Activated CD4-positive, alpha-beta T cell treated with anti-CD3 and anti-CD28 coated beads, Interleukin-2, amount 50 U/mL, for 4 hours (primary cell): ENCODE results near the gene PLP2.
A peak's percentile ranks its signal among the peaks of the same experiment; 100 is the strongest.
"Not testable (repeated sequence)": the region's sequence is repeated elsewhere in the genome, so short reads cannot be mapped to it uniquely, and the experiment has no call there.

Source experiments
- DNase-seq, 2 experiments: peaks; one replicate each; pipeline ENCODE4 v3.0.0-alpha.2; 2020

Gene PLP2, protein sequence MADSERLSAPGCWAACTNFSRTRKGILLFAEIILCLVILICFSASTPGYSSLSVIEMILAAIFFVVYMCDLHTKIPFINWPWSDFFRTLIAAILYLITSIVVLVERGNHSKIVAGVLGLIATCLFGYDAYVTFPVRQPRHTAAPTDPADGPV

GRCh38 chrX:49171752-49172279 is at the start of gene PLP2:
PLP2 (plus strand) TSS chrX:49171898; CDS start chrX:49172001, 103 bp downstream.
- peak; percentile 66 to 70 for DNase-seq

DNA sequence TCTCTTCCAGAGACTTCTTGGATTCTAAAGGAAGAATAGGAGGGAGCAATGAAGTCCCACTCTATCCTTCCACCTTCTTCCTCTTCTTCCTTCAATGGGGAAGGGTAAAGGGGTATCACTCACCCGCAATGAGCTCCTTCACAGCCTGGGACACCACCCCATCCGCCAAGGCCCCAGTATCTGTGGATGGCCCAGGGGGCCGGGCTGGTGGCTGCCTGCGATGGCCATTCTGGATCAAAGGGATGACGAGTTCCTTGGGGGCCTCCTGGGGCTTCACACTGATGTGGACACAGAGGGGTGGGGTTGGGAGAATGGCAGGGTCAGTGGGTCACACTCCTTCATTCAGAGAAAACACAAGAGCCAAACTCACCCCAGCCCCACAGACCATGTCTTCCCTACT is 49.2 kb upstream of the PLP2 start:
- no peak for DNase-seq

- not testable (repeated sequence) for DNase-seq
Observed at GRCh38 chrX:49127742-49128258, 43.9 kb upstream of the PLP2 start.

- no peak for DNase-seq
Observed at GRCh38 chrX:49129427-49129826, 42.3 kb upstream of the PLP2 start.

- not testable (repeated sequence) for DNase-seq
Observed at GRCh38 chrX:49132275-49132674, 39.4 kb upstream of the PLP2 start.

GRCh38 chrX:49133759-49134158 is 37.9 kb upstream of the PLP2 start:
- DNase-seq: no peak

- DNase-seq: no peak
Observed at GRCh38 chrX:49137492-49137891, 34.2 kb upstream of the PLP2 start.

DNA sequence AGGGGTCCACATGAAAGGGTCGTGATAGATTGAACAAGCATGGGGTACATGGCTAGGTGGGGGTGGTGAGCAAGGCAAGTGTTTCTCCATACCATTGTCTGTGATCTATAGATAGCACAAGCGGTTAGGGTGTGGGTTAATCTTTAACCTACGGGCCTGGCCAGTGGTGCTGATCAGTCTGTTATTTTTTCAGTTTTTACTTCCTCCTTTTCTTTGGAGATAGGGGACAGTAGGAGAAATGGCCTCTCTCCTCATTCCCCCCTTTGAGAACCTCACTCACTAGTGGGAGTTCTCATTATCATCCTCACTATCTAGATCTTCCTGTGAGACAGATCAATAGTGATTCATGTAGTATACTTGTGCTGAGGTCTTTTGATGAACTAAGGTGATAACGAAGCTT is 32.0 kb upstream of the PLP2 start:
- DNase-seq: no peak

GRCh38 chrX:49142264-49142663 is 29.4 kb upstream of the PLP2 start:
- not testable (repeated sequence) for DNase-seq

DNA sequence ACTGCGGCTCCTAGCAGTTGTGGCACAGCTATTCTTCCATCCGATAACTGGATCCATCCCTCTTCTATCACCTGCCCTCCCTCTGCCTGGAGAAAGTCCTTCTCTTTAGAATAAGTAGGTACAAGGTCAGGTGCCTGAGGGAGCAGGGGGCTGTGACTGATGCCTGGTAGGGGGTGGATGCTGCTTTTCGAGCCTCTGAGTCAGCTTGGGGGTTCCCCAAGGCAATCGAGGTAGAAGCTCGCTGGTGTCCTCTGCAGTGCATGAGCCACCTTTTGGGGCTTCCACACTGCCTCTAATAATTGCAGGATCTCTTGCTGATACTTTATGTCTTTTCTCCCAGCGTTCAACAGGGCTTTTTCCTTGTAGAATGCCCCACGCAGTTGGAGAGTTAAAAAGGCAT is 28.5 kb upstream of the PLP2 start:
- not testable (repeated sequence) for DNase-seq

DNA sequence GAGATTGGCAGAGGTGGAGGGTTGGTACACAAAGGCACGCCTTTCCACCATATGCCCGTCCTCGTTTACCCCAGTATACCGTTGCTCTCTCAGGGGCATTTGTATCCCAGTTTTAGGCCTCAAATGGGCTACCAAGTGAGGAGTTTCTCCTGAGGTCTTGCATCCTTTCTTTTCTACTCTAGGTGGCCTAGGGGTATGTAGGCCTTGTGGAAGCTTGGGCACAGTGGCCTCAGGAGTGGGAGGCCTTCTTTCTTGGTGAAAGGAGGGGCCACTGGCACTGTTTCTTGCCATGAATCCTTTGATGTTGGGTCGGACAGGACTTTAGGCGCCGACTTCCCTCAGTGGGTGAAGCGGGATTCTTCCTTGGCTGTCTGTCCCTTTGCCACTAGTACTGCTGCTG is 24.4 kb upstream of the PLP2 start:
- DNase-seq: no peak

GRCh38 chrX:49147936-49148335 is 23.8 kb upstream of the PLP2 start:
- DNase-seq: no peak

- DNase-seq: not testable (repeated sequence)
Observed at GRCh38 chrX:49148390-49149100, 23.2 kb upstream of the PLP2 start.

- not testable (repeated sequence) for DNase-seq
Observed at GRCh38 chrX:49149291-49149690, 22.4 kb upstream of the PLP2 start.

DNA sequence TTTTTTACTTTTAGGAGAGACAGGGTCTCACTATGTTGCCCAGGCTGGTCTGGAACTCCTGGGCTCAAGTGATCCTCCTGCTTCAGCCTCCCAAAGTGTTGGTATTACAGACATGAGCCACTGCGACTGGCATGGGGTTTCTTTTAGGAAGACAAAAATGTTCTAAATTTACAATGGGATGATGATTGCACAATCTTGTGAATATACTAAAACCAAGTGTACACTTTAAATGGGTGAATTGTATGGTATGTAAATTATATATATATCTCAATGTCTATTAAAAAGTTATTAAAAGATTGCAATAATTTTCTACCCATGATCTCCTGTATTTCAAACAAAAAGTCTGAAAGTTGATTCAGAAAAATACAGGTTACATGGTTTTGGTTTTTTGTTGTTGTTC is 18.2 kb upstream of the PLP2 start:
- no peak for DNase-seq

- DNase-seq: peak in 1 of 2 experiments; percentile 7
Observed at GRCh38 chrX:49155243-49155899, 16.3 kb upstream of the PLP2 start.

DNA sequence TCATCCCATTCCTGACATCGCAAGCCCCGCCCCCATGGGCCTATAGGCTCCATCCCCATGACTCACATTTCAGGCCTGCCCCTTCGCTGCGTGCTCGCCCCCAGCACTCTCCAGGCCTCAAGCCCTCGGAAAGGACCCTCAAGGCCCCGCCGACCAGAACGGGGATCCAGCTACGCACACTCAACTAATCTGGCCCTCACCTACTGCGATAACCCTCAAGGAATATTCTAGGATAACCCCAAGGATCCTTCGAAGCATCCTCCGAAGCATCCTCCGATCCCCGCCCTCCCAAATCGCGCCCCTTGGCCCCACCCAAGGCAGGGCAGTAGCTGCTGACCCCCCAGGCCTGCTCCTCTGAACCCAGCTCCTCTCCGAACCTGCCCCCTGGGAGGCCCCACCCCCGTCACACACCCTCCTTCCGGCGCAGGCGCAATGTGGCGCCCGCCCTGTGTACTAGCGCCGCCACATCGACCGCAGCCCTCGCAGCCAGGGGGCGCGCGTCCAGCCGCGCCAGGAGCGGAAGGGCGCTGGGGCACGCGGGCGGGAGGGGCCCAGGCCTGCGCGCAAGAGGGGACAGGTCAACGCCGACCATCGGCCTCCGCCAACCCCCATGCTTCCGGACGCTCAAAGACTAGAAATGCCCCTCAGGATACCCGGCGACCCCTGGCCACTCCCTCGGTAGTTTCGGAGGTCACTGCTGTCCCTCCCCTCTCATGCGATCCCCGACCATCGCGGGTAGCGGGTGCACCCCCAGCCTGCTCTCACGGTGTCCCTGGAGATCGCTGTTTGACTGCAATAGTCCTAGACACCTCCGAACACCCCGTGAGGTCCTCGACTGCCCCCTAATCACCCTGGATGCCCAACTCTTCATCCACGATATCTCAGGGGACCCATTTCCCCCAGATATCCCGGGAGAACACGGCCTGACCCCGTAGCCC is 15.5 kb upstream of the PLP2 start:
- DNase-seq: peak; percentile 78 to 81

GRCh38 chrX:49157194-49157593 is 14.5 kb upstream of the PLP2 start:
- DNase-seq: no peak

GRCh38 chrX:49160908-49161307 is 10.8 kb upstream of the PLP2 start:
- DNase-seq: no peak

DNA sequence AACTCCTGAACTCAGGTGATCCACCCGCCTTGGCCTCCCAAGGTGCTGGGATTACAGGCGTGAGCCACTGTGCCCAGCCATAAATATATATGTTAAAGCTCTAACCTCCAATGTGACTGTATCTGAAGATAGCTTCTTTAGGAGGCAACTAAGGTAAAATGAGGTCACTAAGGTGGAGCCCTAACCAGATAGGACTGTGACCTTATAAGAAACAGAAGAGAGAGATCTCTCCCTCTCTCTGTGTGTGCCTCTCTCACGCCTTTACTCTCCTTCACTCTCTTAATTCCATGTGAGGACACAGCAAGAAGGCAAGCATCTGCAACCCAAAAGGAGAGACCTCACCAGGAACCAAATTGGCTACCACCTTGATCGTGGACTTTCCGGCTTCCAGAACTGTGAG is 10.1 kb upstream of the PLP2 start:
- no peak for DNase-seq

GRCh38 chrX:49162620-49163019 is 9.1 kb upstream of the PLP2 start, which contains the start of gene MAGIX:
MAGIX (plus strand) TSS chrX:49162758; CDS start chrX:49162890, 132 bp downstream.
- DNase-seq: no peak
